Testis (tissue), 2 donors: Measurements from ENCODE around the gene ECT2.

Source experiments
- CTCF ChIP-seq, 3 experiments: fragments of 450-650 bp in 2 of 3; fragments of 200-600 bp in 1 of 3; sonication (generic) in 1 of 3; IDR thresholded peaks; one replicate each; pipeline ENCODE4 v1.5.1; 2016 to 2019; ENCODE audit warnings: antibody characterized with exemption in 3 of 3, mild to moderate bottlenecking in 2 of 3, moderate library complexity in 1 of 3
- POLR2A ChIP-seq: fragments of 450-650 bp; IDR thresholded peaks from one replicate; pipeline ENCODE4 v1.6.1; 2017; ENCODE audit warnings: antibody characterized with exemption, mild to moderate bottlenecking, moderate library complexity

DNA sequence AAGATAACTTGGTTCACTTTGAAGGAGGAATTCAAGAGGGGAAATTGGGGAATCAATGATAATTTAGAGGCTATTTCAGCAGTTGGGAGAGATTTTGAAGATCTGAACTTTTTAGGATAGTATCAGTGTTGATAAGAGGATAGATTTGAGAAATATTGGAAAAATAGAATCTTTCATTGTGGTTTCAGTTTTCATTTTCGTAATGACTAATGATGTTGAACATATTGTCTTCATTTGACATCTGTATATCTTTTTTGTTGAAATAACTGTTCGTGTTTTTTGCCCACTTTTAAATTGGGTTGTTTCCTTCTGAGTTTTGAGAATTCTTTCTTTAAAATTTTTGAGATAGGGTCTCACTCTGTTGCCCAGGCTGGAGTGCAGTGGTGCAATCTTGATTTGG lies 21.1 kb downstream of the ECT2 start:
- TF ChIP-seq CTCF (IDR thresholded peaks at IDR 0.05) (no peak), POLR2A (no peak)
